HG03354 (cell line): ENCODE data around the gene CRLF1.

Source experiments
- ATAC-seq: cut with Tn5 transposase; IDR thresholded peaks from one replicate; pipeline ENCODE4 v1.9.1; 2021; ENCODE audit warnings: mild to moderate bottlenecking; ENCODE audit not compliant: unreplicated experiment, poor library complexity, severe bottlenecking

The CRLF1 gene, protein sequence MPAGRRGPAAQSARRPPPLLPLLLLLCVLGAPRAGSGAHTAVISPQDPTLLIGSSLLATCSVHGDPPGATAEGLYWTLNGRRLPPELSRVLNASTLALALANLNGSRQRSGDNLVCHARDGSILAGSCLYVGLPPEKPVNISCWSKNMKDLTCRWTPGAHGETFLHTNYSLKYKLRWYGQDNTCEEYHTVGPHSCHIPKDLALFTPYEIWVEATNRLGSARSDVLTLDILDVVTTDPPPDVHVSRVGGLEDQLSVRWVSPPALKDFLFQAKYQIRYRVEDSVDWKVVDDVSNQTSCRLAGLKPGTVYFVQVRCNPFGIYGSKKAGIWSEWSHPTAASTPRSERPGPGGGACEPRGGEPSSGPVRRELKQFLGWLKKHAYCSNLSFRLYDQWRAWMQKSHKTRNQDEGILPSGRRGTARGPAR

DNA sequence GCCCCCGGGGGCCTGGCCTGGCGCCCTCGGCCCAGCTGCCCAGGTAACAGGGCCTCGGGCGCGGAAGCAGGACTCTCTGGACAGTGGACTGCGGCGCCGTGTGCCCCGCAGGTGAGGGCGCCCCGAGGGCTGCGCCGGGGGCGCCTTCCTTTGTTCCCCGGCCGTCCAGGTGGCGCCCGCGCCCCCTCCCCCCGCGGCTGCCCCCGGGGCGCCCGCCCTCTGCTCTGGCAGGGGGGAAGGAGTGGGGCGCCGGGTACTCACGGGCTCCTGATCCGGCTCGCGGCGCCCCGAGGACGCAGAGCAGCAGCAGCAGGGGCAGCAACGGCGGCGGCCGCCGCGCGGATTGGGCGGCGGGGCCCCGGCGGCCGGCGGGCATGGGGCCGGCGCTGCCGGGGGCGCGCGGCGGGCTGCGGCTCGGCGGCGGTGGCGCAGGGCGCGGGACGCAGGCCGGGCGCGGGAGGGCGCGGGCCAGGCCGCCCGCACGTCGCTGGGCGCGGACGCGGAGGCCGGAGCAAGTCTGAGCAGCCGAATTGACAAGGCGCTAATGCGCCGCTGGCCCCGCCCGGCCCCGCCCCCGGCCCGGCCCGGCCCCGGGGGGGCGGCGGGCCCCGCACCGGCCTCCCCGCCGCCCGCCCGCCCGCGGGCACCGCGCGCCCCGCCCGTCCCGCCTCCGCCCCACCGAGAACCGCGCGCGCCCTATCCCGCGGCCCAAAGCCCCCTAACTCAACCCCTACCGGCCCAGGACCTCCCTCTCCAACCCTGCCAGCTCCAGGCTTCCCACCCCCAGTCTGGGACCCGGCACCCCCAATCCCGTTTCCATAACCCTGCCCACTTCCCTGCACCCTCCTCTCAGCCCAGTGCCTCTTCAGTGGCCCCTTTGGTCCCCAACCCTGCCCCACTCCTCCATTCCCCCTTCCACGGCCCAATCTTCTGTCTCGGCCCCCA lies at the start of gene CRLF1:
TSS of gene CRLF1 (minus strand) at position 519 of the 945 bp plus-strand sequence. CDS start at position 376, 143 bp downstream.
- ATAC-seq: no peak

DNA sequence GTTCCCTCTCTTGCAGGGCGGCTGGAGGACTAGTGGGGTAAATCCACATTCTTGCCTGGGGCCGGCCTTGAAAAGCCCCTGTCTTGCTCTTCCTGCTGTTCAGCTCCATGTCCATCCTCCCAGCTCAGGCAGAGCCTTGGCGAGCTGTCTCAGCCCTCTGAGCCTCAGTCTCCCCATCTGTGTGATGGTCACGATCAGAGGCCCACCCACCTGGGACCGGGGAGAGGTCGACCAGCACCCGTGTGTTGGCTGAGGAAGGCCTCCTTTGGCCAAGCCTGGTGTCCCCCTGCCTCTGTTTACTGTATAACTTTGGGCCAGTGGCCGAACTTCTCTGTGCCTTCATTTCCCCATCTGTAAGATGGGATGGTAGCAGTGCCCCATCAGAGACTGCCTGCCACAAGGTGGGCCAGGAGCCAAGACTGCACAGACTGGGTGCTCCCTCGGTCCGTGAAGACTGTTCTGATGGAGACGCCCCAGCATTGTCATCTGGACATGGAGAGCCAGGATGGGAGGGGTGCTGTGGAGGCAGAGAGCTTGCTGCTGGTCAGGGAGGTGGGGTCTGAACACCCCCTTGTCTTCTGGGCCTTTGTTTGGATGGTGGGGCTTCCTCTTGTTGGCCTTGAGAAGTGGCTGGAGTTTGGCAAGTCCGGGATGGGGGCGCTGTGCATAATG lies 48.7 kb upstream of the CRLF1 start:
- ATAC-seq: no peak

DNA sequence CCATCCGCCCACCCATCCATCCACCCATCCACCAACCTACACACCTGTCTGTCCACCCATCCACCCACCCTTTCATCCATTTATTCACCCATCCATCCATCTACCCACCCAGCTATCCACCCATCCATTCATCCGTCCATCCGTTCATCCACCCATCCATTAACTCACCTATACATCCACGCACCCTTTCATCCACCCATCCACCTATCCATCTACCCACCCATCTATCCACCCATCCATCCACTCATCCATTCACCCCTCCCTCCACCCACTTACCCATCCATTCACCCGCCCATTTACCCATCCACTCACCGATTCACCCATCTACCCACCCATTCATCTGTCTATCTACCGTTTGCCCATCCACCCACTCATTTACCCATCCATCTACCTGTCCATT lies 47.9 kb upstream of the CRLF1 start:
- no peak for ATAC-seq

DNA sequence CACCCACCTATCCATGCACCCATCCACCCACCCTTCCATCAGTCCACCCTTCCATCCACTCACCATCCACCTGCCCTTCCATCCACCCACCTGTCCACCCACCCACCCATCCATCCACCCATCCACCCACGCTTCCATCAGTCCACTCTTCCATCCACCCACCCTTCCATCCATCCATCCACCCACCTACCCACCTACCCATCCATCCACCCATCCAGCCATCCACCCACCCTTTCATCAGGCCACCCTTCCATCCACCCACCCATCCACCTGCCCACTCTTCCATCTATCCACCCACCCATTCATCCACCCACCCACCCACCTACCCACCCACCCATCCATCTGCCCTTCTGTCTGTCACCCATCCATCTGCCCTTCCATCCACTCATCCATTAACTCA lies 47.3 kb upstream of the CRLF1 start:
- ATAC-seq: no peak

DNA sequence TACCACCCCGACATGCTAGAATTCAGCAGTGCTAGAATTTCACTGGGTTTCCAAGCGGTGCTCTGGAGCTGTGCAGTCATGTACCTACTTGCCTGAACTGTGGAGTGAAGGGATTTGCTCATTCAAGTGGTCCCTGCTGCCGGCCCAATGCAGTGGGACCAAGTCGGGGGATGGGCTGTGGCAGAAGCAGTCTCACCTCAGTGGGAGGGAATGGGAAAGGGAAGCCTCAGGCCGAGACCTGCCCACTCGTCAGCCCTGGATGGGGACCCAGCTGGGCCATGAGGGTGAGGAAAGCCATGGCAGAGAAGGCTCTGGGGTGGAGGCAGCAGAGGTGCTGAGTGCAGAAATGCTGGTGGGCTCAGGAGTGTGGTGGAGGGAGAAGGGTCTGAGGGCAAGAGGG lies 45.1 kb upstream of the CRLF1 start:
- ATAC-seq: no peak

DNA sequence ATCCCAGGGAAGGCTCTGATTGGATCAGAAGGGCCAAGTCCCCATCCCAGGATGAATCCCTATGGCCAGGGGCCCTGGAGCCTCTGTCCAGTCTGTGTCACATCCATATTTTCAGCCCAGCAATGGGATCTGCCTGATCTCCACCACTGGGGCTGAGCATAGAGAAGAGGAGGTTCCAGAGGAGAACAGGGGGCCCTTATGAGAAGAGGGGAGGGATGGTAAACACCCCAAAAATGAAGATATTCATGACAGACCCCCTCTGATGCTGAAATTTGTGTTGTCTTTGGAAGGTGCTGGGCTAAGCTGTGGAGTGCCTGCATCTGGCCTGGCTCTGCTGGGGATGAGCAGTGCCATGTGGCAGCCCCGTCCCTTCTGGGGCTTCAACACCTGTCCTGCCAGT lies 44.7 kb upstream of the CRLF1 start:
- ATAC-seq: no peak

DNA sequence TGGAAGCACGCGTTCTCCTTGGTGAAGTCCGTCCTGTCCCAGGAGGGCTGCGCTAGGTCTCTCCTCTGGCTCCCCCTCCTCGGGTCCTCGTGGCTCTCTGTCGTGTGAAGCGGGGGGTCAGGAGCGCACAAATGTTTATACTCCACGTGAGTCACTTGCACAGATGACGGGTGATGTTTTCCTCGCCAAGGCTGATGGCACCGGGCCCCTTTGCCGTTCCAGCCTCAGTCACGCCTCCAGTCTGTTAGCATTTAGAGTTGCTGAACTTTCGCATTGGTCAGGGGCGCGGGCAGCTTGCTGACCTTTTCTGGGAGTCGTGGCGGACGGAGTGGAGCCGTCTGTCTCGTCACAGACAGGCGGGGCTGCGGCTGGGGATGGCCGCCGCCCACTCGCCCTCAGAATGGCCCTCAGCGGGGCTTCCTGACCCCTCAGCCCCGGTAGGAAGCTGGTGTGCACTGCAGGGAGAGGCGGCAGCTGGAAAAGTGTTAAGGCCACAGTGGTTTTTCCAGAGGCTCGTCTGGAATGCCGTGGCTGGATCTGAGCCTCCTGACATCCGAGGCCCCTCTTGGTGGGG lies 44.0 kb upstream of the CRLF1 start:
- no peak for ATAC-seq

DNA sequence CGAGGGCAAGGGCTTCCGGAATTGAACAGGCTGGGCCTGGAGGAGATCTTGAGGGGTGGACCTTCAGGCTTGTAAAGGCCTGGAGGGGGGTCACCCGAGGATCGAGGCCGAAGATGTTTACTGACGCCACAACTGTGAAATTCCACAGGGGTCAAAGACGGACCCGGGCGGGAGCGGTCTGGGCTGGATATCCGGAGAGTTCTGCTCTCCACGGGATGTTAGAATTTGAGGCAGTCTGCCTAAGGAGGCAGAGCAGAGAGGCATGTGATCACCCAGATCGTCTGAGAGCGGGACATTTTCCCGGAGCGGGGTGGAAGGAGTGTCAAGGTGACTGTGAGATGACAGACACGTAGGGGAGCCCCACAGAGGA lies 43.4 kb upstream of the CRLF1 start:
- ATAC-seq: no peak

DNA sequence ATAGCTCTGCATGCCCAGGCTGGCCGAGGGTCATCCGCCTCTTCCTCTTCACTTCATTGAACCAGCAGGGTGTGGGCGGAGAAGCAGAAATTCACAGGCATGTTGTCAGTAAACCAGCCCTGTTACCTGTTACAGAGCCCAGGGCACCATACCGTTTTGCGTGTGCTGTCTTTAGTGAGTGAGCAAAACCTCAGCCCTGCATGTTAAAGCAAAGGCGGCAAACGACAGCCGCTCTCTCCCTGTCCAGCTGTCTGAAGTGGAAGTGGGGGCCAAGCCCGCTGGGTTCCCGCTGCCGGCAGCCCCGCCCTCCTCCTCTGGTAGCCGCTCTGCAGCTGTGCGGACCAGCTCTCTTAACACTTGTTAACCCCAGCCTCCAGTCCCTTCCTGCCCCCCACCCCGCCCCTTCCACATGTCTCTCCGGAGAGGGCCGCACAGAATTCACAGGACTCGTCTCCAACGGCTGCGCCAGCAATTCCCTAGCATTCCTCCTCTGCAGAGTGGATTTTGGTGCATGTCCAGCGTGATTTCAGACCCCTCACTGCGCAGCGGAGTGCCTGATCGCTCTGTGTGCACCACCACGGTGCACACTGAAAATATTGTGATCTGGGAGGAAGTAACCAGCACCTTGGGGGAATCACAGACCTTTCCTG lies 42.9 kb upstream of the CRLF1 start:
- ATAC-seq: peak; percentile 48

DNA sequence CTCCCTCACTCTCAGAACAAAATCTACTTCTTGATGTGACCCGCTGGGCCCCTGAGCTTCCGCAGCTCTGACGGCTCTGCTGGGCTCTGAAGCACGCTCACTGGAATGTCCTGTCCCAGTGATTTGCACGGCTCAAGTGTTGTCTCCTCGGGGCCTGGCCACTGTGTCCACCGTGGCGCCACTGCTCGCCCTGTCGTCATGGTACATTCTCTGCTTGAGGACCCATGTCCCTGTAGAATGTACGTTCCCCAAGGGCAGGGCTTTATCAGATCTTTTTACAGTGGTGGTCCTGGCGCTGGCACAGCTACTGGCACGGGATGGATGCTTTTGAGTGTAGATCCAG lies 42.3 kb upstream of the CRLF1 start:
- ATAC-seq: no peak

DNA sequence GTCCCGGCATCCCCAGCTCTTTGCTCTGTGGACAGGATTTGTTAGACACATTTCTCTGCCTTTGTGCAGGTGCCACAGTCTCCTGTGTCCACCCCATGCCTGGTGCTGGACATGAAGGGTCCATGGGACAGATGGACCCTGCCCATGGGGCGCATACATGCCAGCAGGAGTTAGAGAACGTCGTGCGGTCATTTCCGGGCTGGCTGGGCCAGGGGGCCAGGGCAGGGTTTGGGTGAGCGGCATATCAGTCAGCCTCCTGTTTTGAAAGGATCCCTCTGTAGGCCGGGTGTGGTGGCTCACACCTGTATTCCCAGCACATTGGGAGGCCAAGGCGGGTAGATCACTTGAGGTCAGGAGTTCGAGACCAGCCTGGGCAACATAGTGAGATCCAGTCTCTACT lies 41.2 kb upstream of the CRLF1 start:
- ATAC-seq: no peak

DNA sequence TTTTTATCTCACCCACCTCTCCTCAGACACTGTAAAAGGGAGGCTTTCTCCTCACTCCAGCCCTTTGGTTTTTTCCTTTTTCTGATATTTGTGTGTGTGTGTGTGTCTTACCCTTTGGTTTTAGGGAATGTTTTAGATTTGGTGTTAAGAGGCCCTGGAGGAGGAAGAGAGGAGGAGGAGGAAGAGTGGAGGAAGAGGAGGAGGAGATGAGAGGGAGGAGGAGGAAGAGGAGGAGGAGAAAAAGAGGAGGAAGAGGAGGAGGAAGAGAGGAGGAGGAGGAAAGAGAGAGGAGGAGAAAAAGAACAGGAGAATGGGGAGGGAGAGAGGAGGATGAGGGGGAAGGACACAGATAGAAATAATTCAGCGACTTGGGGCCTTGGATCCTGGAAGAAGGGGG lies 40.8 kb upstream of the CRLF1 start:
- ATAC-seq: no peak

DNA sequence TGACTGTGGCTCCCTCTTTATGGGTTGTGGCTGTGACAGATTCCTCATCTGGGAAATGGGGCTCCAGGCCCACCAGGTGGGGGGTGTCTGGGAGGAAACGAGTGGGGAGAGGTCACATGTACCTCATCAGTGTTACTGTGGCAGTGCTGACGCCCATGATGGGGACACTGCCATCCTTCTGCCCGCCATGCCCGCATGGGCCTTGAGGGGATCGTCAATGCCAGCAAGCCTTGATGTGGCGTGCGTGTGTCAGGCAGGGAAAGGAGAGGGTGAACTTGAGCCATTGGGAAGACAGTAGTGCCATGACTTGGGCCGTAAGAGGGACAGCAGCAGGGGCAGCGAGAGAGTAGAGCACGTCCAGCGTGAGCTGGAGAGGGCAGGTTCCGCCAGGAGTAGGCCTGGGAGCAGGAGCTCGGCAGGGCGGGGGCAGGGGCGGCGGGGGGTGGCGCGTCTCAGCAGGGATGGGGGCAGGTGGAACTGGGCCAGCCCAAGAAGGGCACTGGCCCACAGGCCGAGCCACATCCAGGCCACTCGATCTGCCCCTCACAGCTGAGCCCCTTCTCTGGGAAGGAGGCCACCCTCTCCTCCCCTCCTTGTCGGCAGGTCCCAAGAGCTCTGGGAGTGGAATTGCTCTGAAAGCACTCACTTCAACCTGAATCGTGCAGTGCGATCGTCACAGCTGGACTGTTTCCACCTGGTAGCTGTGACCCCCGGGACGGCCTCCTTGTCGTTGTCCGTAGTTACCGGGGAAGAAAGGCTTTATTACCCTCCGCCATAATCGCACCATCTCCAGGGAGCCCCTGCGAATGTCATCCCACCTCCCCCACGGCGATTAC lies 40.2 kb upstream of the CRLF1 start:
- no peak for ATAC-seq

DNA sequence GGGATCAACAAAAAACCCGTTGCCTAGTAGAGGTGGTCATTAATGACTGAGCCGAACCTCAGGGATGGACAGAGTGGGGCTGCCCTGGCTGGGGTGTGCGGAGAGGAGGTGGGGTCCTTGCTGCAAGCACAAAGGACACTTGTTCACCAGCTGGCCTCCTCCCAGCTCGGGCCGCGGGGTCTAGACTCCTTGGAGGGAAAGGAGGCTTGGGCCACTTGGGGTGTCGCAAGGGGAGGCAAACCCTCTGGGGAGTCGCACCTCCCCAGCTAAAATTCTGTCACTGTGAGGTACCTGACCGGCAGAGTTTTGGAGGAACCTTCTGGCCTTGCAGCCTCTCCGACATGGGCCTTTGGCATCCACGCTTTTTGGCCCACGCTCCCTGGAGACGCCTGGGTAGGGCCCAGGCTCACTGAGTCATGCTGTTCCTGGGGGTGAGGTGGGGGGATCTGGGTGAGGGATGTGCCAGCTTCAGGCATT lies 38.5 kb upstream of the CRLF1 start:
- no peak for ATAC-seq

DNA sequence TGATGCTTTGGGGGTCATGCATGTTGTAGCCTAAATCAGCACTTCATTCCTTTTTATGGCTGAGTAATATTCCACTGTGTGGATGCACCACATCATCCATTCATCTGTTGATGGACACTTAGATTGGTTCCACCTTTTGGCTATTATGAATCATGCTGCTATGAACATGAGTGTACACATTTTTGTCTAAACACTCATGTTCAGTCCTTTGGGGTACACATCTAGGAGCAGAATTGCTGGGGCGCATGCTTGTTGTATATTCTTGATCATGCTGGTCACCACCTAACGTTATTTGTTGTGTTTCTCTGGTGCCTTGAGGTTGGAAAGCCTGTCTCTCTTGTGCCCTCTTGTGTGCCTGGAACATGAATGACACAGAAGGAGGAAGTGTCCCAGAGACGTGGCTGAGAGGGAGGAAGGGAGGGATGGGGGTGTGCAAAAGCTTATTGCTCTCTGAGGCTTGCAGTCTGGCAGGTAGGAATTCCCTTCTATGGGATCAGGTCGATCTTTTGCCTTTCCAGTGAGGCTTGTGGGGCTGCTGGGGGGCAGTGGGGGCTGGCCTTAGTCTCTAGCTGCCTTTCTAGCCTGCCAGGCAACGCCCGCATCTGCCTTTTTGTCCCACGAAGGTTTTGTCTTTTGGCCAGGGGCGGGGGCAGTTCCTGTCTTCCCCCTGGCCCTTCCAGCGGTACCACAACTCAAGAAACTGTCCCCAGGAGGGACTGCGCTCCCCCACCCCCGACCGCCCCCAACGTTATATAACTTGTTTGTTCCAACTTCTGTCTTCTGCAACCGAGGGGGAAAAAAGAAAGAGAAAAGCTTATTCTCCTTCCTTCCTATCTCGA lies 37.8 kb upstream of the CRLF1 start:
- no peak for ATAC-seq

DNA sequence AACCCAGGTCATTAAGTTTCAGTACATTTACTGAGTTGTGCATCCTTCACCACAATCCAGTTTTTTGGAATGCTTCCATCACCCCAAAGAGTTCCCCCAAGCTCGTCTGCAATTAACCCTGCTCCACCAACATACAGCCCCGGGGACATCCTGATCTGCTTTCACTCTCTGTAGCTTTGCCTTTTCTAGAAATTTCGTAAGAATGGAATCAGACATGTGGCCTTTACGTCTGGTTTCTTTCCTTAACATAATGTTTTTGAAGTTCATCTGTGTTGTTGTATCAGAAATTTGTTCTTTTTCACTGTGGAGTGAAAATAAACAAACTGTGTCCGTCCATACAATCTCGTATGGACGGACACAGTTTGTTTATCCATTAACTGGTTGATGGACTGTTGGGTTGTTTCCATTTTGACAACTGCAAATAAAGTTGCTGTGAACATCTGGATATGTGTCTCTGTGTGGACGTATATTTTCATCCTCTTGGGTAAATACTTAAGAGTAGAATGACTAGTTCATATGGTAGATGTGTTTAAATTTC lies 33.2 kb upstream of the CRLF1 start:
- no peak for ATAC-seq
